Caki2 (cell line): ENCODE results near the gene AIG1. TPM values are rescaled to one million over a fixed set of nuclear protein-coding genes. Genes with fewer than 3 reads are reported as not detected.
A peak's percentile ranks its signal among the peaks of the same experiment; 100 is the strongest.
"Not testable (repeated sequence)": the region's sequence is repeated elsewhere in the genome, so short reads cannot be mapped to it uniquely, and the experiment has no call there.

ENCODE experiments used
- DNase-seq: peaks from one replicate; pipeline ENCODE4 v3.0.0-alpha.2; 2015; ENCODE audit warnings: low read depth
- in situ Hi-C: cut with HindIII; loops from 2 replicates; pipeline ENCODE4 v1.10.0; 2016; ENCODE audit warnings: low sequenced_read_pairs, low pct_unique_long_range_greater_than_20kb, mixed read lengths
- total RNA-seq: library from RNA; depleted of rRNA; stranded (reverse); fragments of >200 nt; shearing (Covaris generic); gene quantifications from 2 replicates; pipeline ENCODE4 v1.2.3, GENCODE V29; 2014; ENCODE audit warnings: low replicate concordance

The AIG1 gene
- total RNA-seq, 1 experiment from 2014 or later, result 76.2 TPM

GRCh38 chr6:143264986-143265764 is 204.5 kb downstream of the AIG1 start:
- DNase-seq, result no peak
- in situ Hi-C loops, result no loop called here

- in situ Hi-C loops, result no loop called here
Observed at GRCh38 chr6:143267760-143268159, 207.1 kb downstream of the AIG1 start.

GRCh38 chr6:143268439-143268838 is 207.8 kb downstream of the AIG1 start:
- no peak for DNase-seq
- in situ Hi-C loops, result no loop called here

More at GRCh38 chr6:143267760-143268159, 207.1 kb downstream of the AIG1 start:
- DNase-seq, result no peak

GRCh38 chr6:143270026-143270425 is 209.3 kb downstream of the AIG1 start:
- no peak for DNase-seq
- in situ Hi-C loops, result no loop called here

- peak; percentile 43 for DNase-seq
- in situ Hi-C loops, result no loop called here
Observed at GRCh38 chr6:143271024-143271423, 210.3 kb downstream of the AIG1 start.

GRCh38 chr6:143276436-143276835 is 215.7 kb downstream of the AIG1 start:
- in situ Hi-C loops, result no loop called here
- no peak for DNase-seq

DNA sequence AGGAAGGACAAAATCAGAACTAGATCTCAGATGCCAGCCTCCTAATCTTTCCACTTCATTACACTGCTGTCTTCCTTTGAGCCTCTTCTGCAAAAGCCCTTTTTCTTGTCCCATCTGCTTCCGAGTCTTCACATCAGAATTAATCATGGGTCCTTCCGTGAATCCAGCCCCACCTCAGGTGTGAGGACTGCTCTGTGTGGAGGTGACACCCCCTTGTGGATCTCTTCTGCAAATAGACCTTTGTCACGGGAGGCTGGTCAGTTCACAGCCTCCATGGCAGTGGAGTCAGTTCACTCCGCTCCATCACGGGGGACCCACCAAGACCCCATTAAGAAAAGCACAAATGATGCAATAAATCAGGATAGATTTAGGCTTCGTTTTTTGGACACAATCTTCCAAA is 218.7 kb downstream of the AIG1 start:
- in situ Hi-C loops, result no loop called here
- no peak for DNase-seq

DNA sequence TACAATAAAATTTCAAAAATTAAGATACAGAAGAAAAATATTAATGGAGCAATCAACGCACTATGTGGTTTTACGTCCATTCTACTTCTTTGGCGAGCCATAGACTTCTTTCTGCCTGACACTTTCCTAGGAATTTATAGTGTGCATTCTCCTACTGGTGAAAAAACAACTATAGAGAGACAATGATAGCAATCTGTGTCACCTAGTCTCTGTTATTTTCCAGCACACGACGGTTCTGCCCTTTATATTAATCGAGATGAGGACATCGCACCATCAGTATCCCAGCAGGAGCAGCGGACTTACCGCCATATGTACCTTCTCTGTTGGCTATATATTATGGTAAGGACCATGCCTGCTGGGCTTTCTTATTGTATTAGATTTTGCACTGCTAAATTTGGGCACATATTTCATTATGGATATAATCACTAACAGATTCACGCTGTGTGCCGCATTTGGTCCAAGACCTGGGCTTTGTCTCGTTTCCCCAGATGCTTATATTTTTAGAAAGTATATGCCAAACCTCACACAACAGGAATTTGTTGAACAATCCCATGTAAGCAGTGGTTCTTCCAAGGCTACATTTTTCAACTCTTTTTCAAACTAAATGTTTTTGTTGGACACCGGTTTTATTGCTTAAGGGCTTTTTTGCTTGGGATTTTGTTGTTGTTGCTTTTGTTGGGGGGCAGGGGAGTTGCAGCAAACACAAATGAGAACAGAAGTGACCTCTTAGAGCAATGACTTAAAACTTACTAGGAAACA is 223.4 kb downstream of the AIG1 start:
- in situ Hi-C loops, result no loop called here
- no peak for DNase-seq

GRCh38 chr6:143286251-143286795 is 225.6 kb downstream of the AIG1 start:
- in situ Hi-C loops, result no loop called here

GRCh38 chr6:143288923-143289322 is 228.2 kb downstream of the AIG1 start:
- in situ Hi-C loops, result no loop called here

More at GRCh38 chr6:143286251-143286795, 225.6 kb downstream of the AIG1 start:
- no peak for DNase-seq

DNA sequence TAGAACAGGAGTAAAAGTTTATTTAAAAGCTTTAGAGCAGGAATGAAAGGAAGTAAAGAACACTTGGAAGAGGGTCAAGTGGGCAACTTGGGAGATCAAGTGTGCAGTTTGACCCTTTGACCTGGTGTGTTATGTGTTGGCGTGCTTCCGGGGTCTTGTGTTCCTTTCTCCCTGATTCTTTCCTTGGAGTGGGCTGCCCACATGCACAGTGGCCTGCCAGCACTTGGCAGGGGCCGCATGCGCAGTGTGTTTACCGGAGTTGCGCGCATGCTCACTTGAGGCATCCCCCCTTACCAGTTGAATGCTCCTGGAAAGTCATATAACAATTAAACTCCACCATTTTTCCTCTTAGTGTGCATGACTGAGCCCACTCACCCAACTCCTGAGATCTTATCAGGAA is 229.5 kb downstream of the AIG1 start:
- in situ Hi-C loops, result no loop called here
- DNase-seq, result no peak

More at GRCh38 chr6:143288923-143289322, 228.2 kb downstream of the AIG1 start:
- no peak for DNase-seq

DNA sequence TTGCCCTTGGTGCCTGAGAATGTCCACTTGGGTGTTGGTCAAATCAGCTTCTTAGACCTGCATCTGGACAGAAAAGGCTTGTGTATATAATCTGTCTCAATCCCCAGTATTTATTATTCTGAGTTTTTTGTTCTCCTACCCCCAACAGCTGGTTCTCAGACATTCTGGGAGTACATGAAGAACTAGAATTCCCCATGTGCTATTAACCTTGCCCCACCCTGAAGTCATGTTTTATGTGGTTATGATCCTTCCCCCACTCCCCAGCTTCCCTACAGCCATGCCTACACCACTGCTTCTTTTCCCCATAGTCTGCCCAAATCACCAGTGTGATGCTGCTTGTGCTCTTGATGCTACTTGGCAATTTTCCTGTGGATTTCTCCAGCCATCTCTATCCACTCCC is 232.8 kb downstream of the AIG1 start:
- in situ Hi-C loops, result no loop called here
- DNase-seq, result no peak

- in situ Hi-C loops, result no loop called here
- no peak for DNase-seq
Observed at GRCh38 chr6:143294265-143294860, 233.7 kb downstream of the AIG1 start.

GRCh38 chr6:143295932-143296331 is 235.2 kb downstream of the AIG1 start:
- in situ Hi-C loops, result no loop called here
- no peak for DNase-seq

- in situ Hi-C loops, result no loop called here
- no peak for DNase-seq
Observed at GRCh38 chr6:143298071-143298470, 237.4 kb downstream of the AIG1 start.

GRCh38 chr6:143299253-143300166 is 238.8 kb downstream of the AIG1 start:
- in situ Hi-C loops, result no loop called here
- no peak for DNase-seq

- in situ Hi-C loops, result no loop called here
- no peak for DNase-seq
Observed at GRCh38 chr6:143301188-143301587, 240.5 kb downstream of the AIG1 start.

- DNase-seq, in situ Hi-C loops: not testable (repeated sequence)
Observed at GRCh38 chr6:143307760-143308159, 247.1 kb downstream of the AIG1 start.
